BJ (cell line): Measurements from ENCODE around the gene SNRNP70. TPM values are rescaled to one million over a fixed set of nuclear protein-coding genes. Genes with fewer than 3 reads are reported as not detected.

ENCODE experiments used
- CTCF ChIA-PET: fragments of 350-600 bp; formaldehyde crosslinking; extraction: SDS; loops from one replicate; lab custom pipeline; 2021; ENCODE audit warnings: antibody characterized with exemption, inconsistent platforms; lab: Yijun Ruan, JAX
- POLR2A ChIA-PET: fragments of 300-600 bp; sonication (Branson Sonifier 250); formaldehyde crosslinking; extraction: SDS; loops from one replicate; lab custom pipeline; 2021; ENCODE audit warnings: antibody characterized with exemption; lab: Charles Lee
- DNase-seq: peaks from one replicate; pipeline ENCODE4 v3.0.0-alpha.2; 2011; ENCODE audit warnings: low read depth
- H3K27me3 ChIP-seq: 2 replicates; pipeline ENCODE4 v1.6.0; 2011; ENCODE audit warnings: low read length; ENCODE audit not compliant: control insufficient read depth, insufficient read depth
- H3K36me3 ChIP-seq: 2 replicates; pipeline ENCODE4 v1.5.1; 2011; ENCODE audit warnings: low read length; ENCODE audit not compliant: control insufficient read depth, insufficient read depth
- H3K4me3 ChIP-seq: 2 replicates; pipeline ENCODE4 v1.5.1; 2011; ENCODE audit warnings: low read depth, mild to moderate bottlenecking, control low read depth, low read length
- CTCF ChIP-seq: IDR thresholded peaks from 2 replicates; pipeline ENCODE4 v1.5.1; 2011; ENCODE audit warnings: low read depth, mild to moderate bottlenecking, control low read depth, inconsistent platforms, low read length, moderate library complexity; ENCODE audit not compliant: insufficient read depth
- polyA plus RNA-seq: library from polyadenylated mRNA; depleted of rRNA; stranded (reverse); fragments of >200 nt; gene quantifications from 2 replicates; pipeline ENCODE4 v1.2.3, GENCODE V29; 2011; rRNA removed
- small RNA-seq: library from RNA; depleted of rRNA; stranded (forward); fragments of <200 nt; gene quantifications from one replicate; pipeline ENCODE3, GENCODE V24; 2012; ENCODE audit warnings: low replicate concordance, low read depth; ENCODE audit not compliant: insufficient read length

Gene SNRNP70
- polyA plus RNA-seq, 1 experiment: 268 TPM

GRCh38 chr19:49155005-49155819, 70.0 kb downstream of the SNRNP70 start, which contains the start of gene HRC:
Gene HRC, minus strand, starts transcription at chr19:49155396. Its CDS starts 159 bp downstream, at chr19:49155237.
- TF ChIP-seq CTCF: no peak

GRCh38 chr19:49155820-49156346, 70.6 kb downstream of the SNRNP70 start:
- H3K36me3 ChIP-seq: no peaks in the 10 kb centered on the region
- ChIA-PET POLR2A (no interaction called here), CTCF (interaction anchor here (0.9 to 1.9 kb wide), 5 partner anchors 9 to 58 kb away, joined by 3 to 5 read pairs (median 4); no protein-coding TSS in a partner anchor)
- H3K4me3 ChIP-seq: no peak overlapping the region
- peaks cover 2% of the 10 kb centered on the region; the same call in 1 of the 2 replicates for H3K27me3 ChIP-seq
- no peak for DNase-seq
- TF ChIP-seq CTCF: no peak

More at GRCh38 chr19:49155005-49155819, 70.0 kb downstream of the SNRNP70 start, which contains the start of gene HRC:
- no peak for DNase-seq
- Histone ChIP-seq H3K4me3 (no peak within 1 kb of the TSS), H3K36me3 (no peaks in the 10 kb centered on the region), H3K27me3 (peaks cover 2% of the 10 kb centered on the region; the same call in 1 of the 2 replicates)
- CTCF ChIA-PET: interaction anchor here (0.9 to 1.9 kb wide), 5 partner anchors 9 to 57 kb away, joined by 3 to 5 read pairs (median 4); no protein-coding TSS in a partner anchor
- POLR2A ChIA-PET: no interaction called here

GRCh38 chr19:49157445-49158224, 72.4 kb downstream of the SNRNP70 start, which contains the start of gene TRPM4:
Gene TRPM4, plus strand, starts transcription at chr19:49157792. Its CDS starts 75 bp downstream, at chr19:49157867.
- DNase-seq: peak; percentile 13
- TF ChIP-seq CTCF: no peak
- H3K36me3 ChIP-seq: no peaks in the 10 kb centered on the region
- H3K27me3 ChIP-seq: peaks cover 2% of the 10 kb centered on the region; the same call in 1 of the 2 replicates
- H3K4me3 ChIP-seq: peak within 1 kb of the TSS; percentile 99
- CTCF ChIA-PET: no interaction called here
- POLR2A ChIA-PET: no interaction called here

Small RNA genes lying within 50 kb of the gene (small RNA-seq; reads per million reads assigned to genes)
- not detected for gene RN7SL708P

Other genes starting within 250 kb of the SNRNP70 start
- gene HSD17B14, start 249.0 kb upstream of the SNRNP70 start, polyA plus RNA-seq: 7.4 and 7.6 TPM in 2 replicates
- 3.3 and 5.4 TPM in 2 replicates for gene PLEKHA4, start 216.8 kb upstream of the SNRNP70 start, polyA plus RNA-seq
- gene PPP1R15A, start 213.0 kb upstream of the SNRNP70 start, polyA plus RNA-seq: 24.7 and 43.0 TPM in 2 replicates
- 0.07 and 0.10 TPM in 2 replicates for gene TULP2, start 186.7 kb upstream of the SNRNP70 start, polyA plus RNA-seq
- gene NUCB1, start 185.1 kb upstream of the SNRNP70 start, polyA plus RNA-seq: 145 and 305 TPM in 2 replicates
- gene DHDH, start 151.8 kb upstream of the SNRNP70 start, polyA plus RNA-seq: not detected in 2 replicates
- gene BAX, start 130.6 kb upstream of the SNRNP70 start, polyA plus RNA-seq: 141 and 159 TPM in 2 replicates
- gene FTL, start 120.1 kb upstream of the SNRNP70 start, polyA plus RNA-seq: 2,664 and 3,340 TPM in 2 replicates
- gene GYS1, start 92.1 kb upstream of the SNRNP70 start, polyA plus RNA-seq: 36.0 and 49.7 TPM in 2 replicates
- 138 and 221 TPM in 2 replicates for gene RUVBL2, start 91.6 kb upstream of the SNRNP70 start, polyA plus RNA-seq
- gene LHB, start 68.4 kb upstream of the SNRNP70 start, polyA plus RNA-seq: not detected in 2 replicates
- not detected in 2 replicates for gene CGB3, start 61.1 kb upstream of the SNRNP70 start, polyA plus RNA-seq
- not detected in 2 replicates for gene CGB2, start 53.6 kb upstream of the SNRNP70 start, polyA plus RNA-seq
- gene CGB1, start 48.6 kb upstream of the SNRNP70 start, polyA plus RNA-seq: not detected in 2 replicates
- not detected in 2 replicates for gene CGB5, start 41.6 kb upstream of the SNRNP70 start, polyA plus RNA-seq
- gene CGB8, start 36.3 kb upstream of the SNRNP70 start, polyA plus RNA-seq: 0.22 TPM in 1 of 2 replicates, not detected in the other
- 0.27 and 0.28 TPM in 2 replicates for gene CGB7, start 27.7 kb upstream of the SNRNP70 start, polyA plus RNA-seq
- gene NTF4, start 20.6 kb upstream of the SNRNP70 start, polyA plus RNA-seq: 0.10 TPM in 1 of 2 replicates, not detected in the other
- gene KCNA7, start 12.8 kb upstream of the SNRNP70 start, polyA plus RNA-seq: not detected in 2 replicates
- 6.7 and 9.4 TPM in 2 replicates for gene LIN7B, start 28.9 kb downstream of the SNRNP70 start, polyA plus RNA-seq
- gene C19orf73, start 33.7 kb downstream of the SNRNP70 start, polyA plus RNA-seq: 0.67 and 0.94 TPM in 2 replicates
- 0.75 and 1.4 TPM in 2 replicates for gene PPFIA3, start 34.1 kb downstream of the SNRNP70 start, polyA plus RNA-seq
- gene HRC, start 69.9 kb downstream of the SNRNP70 start, polyA plus RNA-seq: 0.07 and 0.25 TPM in 2 replicates
- 12.8 and 17.6 TPM in 2 replicates for gene TRPM4, start 72.3 kb downstream of the SNRNP70 start, polyA plus RNA-seq
- gene SLC6A16, start 239.7 kb downstream of the SNRNP70 start, polyA plus RNA-seq: 0.42 and 0.58 TPM in 2 replicates
- gene CD37, start 250.0 kb downstream of the SNRNP70 start, polyA plus RNA-seq: not detected in 2 replicates